WERI-Rb-1 (cell line): ENCODE measurements around the gene SIN3B.

Experiments
- DNase-seq: peaks from one replicate; pipeline ENCODE4 v3.0.0-alpha.2; 2020
- H3K27ac ChIP-seq: fragments of 250-450 bp; sonication (Bioruptor Pico); 2 replicates; pipeline ENCODE4 v1.5.1; 2020; ENCODE audit warnings: mild to moderate bottlenecking, moderate library complexity
- H3K27me3 ChIP-seq: fragments of 250-450 bp; sonication (Bioruptor Pico); 2 replicates; pipeline ENCODE4 v1.5.1; 2021; ENCODE audit warnings: mild to moderate bottlenecking, low read depth, moderate library complexity; ENCODE audit not compliant: insufficient read depth, severe bottlenecking
- H3K36me3 ChIP-seq: fragments of 250-450 bp; sonication (Bioruptor Pico); 2 replicates; pipeline ENCODE4 v1.5.1; 2020; ENCODE audit warnings: mild to moderate bottlenecking, moderate library complexity
- H3K4me3 ChIP-seq: 2 replicates; pipeline ENCODE4 v1.5.1; 2011; ENCODE audit warnings: low read depth, mild to moderate bottlenecking, control low read depth, low read length
- H3K9me3 ChIP-seq: fragments of 250-450 bp; sonication (Bioruptor Pico); 2 replicates; pipeline ENCODE4 v1.5.1; 2021; ENCODE audit warnings: mild to moderate bottlenecking, moderate library complexity; ENCODE audit not compliant: severe bottlenecking
- TF ChIP-seq, protein P1 (sequence below): IDR thresholded peaks from 2 replicates; pipeline ENCODE4 v1.5.1; 2011; ENCODE audit warnings: low read depth, mild to moderate bottlenecking, control low read depth, inconsistent platforms, low read length

SIN3B gene

DNA sequence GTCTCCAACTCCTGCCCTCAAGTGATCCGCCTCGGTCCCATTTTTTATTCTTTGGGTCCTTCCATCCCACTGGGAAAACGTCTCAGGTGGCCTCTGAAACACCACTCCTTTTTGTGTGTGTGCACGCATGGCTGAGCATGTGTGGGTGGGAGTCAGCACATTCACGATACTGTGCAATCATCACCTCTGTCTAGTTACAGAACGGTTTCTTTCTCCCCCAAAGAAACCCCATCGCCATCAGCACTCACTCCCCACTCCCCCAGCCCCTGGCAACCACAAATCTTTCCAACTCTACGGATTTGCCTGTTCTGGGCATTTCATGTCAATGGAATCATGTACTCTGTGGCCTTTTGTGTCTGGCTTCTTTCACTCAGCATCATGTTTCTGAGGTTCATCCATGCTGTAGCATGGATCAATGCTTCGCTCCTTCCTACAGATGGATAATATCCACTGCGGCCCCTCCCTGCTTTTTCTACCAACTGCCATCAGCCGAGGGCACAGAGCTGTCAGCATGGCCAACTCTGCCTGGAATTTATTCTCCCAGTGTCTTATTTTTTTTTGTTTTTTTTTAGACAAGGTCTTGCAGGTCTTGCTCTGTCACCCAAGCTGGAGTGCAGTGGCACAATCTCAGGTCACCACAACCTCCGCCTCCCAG lies 69.3 kb downstream of the SIN3B start:
- no peak overlapping the region for H3K4me3 ChIP-seq
- no peaks in the 10 kb centered on the region for H3K36me3 ChIP-seq
- no peak for DNase-seq
- H3K27me3 ChIP-seq: no peaks in the 10 kb centered on the region
- TF ChIP-seq, protein P1, sequence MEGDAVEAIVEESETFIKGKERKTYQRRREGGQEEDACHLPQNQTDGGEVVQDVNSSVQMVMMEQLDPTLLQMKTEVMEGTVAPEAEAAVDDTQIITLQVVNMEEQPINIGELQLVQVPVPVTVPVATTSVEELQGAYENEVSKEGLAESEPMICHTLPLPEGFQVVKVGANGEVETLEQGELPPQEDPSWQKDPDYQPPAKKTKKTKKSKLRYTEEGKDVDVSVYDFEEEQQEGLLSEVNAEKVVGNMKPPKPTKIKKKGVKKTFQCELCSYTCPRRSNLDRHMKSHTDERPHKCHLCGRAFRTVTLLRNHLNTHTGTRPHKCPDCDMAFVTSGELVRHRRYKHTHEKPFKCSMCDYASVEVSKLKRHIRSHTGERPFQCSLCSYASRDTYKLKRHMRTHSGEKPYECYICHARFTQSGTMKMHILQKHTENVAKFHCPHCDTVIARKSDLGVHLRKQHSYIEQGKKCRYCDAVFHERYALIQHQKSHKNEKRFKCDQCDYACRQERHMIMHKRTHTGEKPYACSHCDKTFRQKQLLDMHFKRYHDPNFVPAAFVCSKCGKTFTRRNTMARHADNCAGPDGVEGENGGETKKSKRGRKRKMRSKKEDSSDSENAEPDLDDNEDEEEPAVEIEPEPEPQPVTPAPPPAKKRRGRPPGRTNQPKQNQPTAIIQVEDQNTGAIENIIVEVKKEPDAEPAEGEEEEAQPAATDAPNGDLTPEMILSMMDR: no peak
- H3K27ac ChIP-seq: no peak overlapping the region
- H3K9me3 ChIP-seq: no peaks in the 10 kb centered on the region

DNA sequence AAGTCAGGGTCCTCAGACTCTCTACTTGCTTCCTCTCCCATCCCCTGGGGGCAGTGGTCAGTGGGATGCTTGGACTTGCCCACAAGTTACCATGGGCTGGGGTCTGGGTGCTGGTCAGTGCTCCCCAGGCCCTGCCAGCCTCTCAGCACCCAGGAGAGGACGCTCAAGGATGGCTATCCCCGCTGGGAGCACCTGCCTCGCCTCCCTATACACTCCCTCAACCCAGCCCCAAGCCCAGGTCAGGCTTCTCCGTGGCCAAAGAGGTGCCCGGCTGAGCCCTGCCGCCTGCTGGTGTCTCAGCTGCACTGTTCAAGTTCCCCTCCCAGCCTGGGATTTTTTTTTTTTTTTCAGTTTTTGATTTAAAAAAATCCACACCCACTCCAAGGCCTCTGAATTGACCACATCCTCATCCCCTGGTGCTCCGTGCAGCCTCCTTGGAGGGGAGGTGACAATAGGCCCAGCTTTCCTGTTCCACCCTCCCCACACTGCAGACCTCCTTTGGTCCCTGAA lies 70.4 kb downstream of the SIN3B start:
- TF ChIP-seq, protein P1: peak; percentile 53
- Histone ChIP-seq H3K36me3 (no peaks in the 10 kb centered on the region), H3K27ac (no peak overlapping the region), H3K27me3 (no peaks in the 10 kb centered on the region), H3K9me3 (no peaks in the 10 kb centered on the region), H3K4me3 (no peak overlapping the region)
- peak; percentile 31 for DNase-seq

DNA sequence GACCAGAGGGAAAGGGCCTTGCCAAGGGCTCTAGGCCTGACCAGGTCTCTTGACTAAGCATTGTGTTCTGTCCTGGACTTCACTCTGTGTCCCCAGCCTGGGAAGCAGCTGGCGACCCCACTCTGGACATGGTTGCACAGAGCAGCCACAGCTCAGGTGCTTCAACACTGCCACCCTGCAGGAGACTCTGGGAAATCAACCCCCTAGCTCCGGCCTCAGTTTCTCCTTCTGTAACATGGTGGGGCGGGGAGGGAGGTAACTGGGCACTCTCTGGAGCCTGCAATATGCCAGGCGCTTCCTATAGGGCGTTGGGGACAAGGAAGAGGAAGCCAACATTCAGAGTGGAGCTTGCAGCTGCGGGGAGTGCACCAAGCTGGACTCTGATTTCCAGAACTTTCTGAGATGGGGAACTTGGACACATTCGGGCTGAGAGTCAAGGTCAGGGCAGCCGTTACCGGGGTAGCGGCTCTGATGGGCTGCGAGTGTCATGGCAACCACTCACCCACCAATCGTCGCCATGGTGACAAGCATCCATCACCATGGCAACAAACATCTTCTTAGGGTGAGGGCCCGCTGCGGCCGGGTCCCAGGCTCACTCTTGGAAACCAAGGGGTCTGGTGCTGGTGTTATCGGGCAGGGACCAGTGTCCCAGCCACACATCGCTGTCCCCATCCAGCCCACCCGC lies 72.4 kb downstream of the SIN3B start:
- no peak overlapping the region for H3K27ac ChIP-seq
- no peaks in the 10 kb centered on the region for H3K27me3 ChIP-seq
- H3K36me3 ChIP-seq: no peaks in the 10 kb centered on the region
- no peak overlapping the region for H3K4me3 ChIP-seq
- TF ChIP-seq, protein P1: no peak
- no peaks in the 10 kb centered on the region for H3K9me3 ChIP-seq
- DNase-seq: no peak

DNA sequence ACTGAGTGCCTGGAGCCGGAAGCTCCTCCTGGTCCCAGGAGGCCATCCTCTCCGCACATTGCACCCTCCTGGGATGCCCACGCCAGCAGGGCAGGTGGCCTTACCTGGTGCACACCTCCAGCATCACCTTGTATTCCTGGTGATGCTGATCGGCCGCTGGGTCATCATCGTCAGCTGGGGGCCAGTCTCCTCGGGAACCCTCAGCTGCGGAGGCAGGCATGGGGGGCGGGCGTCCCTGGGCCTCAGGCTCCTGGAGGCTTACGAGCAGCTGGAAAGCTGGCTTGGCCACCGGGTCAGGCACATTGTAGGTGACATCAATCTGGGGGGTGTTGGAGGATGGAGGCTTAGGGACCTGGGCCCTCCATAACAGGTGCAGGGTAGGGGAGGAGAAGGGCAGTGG lies 73.3 kb downstream of the SIN3B start:
- Histone ChIP-seq H3K36me3 (no peaks in the 10 kb centered on the region), H3K27me3 (no peaks in the 10 kb centered on the region), H3K27ac (no peak overlapping the region), H3K9me3 (no peaks in the 10 kb centered on the region), H3K4me3 (no peak overlapping the region)
- no peak for DNase-seq
- TF ChIP-seq, protein P1: no peak

DNA sequence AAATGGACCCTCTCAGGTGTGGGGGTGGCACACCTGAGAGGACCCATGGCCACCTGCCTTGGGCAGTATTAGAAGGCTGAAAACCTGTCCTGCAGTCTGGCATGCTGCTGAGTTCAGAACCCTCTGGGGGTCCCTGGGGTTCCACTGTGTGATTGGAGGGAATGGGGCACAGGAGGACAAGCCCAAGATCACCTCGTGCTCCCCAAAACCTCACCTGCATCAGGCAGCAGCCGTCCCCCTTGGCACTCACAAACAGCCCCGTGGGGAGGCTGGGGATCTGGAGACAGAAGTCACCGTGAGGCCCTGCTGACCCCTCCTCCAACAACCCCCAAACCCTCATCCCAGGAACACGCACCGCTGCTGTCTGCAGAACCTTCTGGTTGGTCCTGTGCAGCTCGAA lies 74.1 kb downstream of the SIN3B start:
- no peak for DNase-seq
- no peaks in the 10 kb centered on the region for H3K36me3 ChIP-seq
- H3K9me3 ChIP-seq: no peaks in the 10 kb centered on the region
- H3K27ac ChIP-seq: no peak overlapping the region
- TF ChIP-seq, protein P1: no peak
- no peaks in the 10 kb centered on the region for H3K27me3 ChIP-seq
- no peak overlapping the region for H3K4me3 ChIP-seq
